Bronchial epithelial cell (primary cell): ENCODE measurements around the gene CPSF4L. TPM values are rescaled to one million over a fixed set of nuclear protein-coding genes. Genes with fewer than 3 reads are reported as not detected.

Experiments
- DNase-seq: peaks from one replicate; pipeline ENCODE4 v3.0.0-alpha.2; 2010; ENCODE audit warnings: low read depth
- FAIRE-seq: peaks from 2 replicates; lab custom pipeline; 2011; peaks lifted over from hg19 to GRCh38; lab: Jason Lieb, UNC
- H3K27me3 ChIP-seq: 2 replicates; pipeline ENCODE4 v1.5.1; 2011; ENCODE audit warnings: low read length; ENCODE audit not compliant: control insufficient read depth, insufficient read depth
- H3K36me3 ChIP-seq: 2 replicates; pipeline ENCODE4 v1.5.1; 2011; ENCODE audit warnings: low read length; ENCODE audit not compliant: control insufficient read depth, insufficient read depth
- H3K4me3 ChIP-seq: 2 replicates; pipeline ENCODE4 v1.5.1; 2011; ENCODE audit warnings: mild to moderate bottlenecking, low read depth, low read length, control low read depth
- CTCF ChIP-seq: IDR thresholded peaks from 2 replicates; pipeline ENCODE4 v1.5.1; 2011; ENCODE audit warnings: mild to moderate bottlenecking, moderate library complexity, low read length, control low read depth, inconsistent platforms; ENCODE audit not compliant: insufficient read depth, severe bottlenecking
- total RNA-seq: library from RNA; depleted of rRNA; stranded (reverse); fragments of >200 nt; gene quantifications from 2 replicates; pipeline ENCODE4 v1.2.1, GENCODE V29; 2014

The CPSF4L gene
- total RNA-seq, 1 donor from 2014 or later = not detected

GRCh38 chr17:73199751-73200317 is 61.8 kb downstream of the CPSF4L start:
- no peak overlapping the region for H3K4me3 ChIP-seq
- TF ChIP-seq CTCF = no peak
- DNase-seq = no peak
- no peaks in the 10 kb centered on the region for H3K27me3 ChIP-seq
- H3K36me3 ChIP-seq = peaks cover 25% of the 10 kb centered on the region
- FAIRE-seq = no peak

GRCh38 chr17:73198930-73199260 is 62.8 kb downstream of the CPSF4L start:
- FAIRE-seq (no peak), DNase-seq (no peak)
- no peak for TF ChIP-seq CTCF
- Histone ChIP-seq H3K27me3 (no peaks in the 10 kb centered on the region), H3K36me3 (peaks cover 25% of the 10 kb centered on the region), H3K4me3 (no peak overlapping the region)

Other genes starting within 250 kb of the CPSF4L start
- gene SLC39A11, start 169.2 kb downstream of the CPSF4L start, total RNA-seq = 23.4 and 24.8 TPM in 2 replicates
- gene SSTR2, start 96.9 kb downstream of the CPSF4L start, total RNA-seq = not detected in 2 replicates
- gene COG1, start 68.8 kb downstream of the CPSF4L start, total RNA-seq = 7.9 and 12.9 TPM in 2 replicates
- gene CDC42EP4, start 50.1 kb upstream of the CPSF4L start, total RNA-seq = 16.8 and 29.3 TPM in 2 replicates